Measurements from ENCODE around the gene SLC16A10. TPM values are rescaled to one million over a fixed set of nuclear protein-coding genes. Genes with fewer than 3 reads are reported as not detected.

The SLC16A10 gene
- total RNA-seq, 4 donors from 2014 or later, result 1.5 to 8.9 (median 4.2) TPM

DNA sequence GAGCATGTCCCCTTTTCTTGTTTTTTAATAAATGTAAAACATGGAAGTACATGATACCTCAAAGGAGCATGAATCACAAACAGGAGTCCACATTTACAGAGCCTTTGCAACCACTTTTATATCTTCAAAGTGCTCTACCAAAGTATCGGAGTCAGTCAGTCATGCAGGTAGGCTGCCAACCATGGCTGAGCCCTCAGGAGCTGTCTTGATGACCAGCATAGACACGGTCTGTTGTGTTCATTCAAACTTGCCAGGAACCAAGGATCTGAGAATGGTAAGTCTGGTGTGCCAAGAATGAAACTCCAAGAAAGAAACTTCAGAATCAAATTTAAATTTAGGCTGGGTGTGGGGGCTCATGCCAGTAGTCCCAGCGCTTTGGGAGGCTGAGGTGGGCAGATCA is 111.5 kb downstream of the SLC16A10 start:
- Histone ChIP-seq H3K27me3 (no peaks in the 10 kb centered on the region), H3K27ac (no peak overlapping the region), H3K4me1 (peaks cover 0 to 10% (median 5%) of the 10 kb centered on the region in 4 donors), H3K9me3 (no peaks in the 10 kb centered on the region), H3K36me3 (no peaks in the 10 kb centered on the region), H3K4me3 (no peak overlapping the region)
- DNase-seq, result no peak
- intact Hi-C loops (cut with DNase I; ENCODE audit: low total_unique reads) (no loop called here), in situ Hi-C loops (cut with MboI; ENCODE audit: low pct_ligation_motif_present in 1 of 4, low pct_unique_long_range_greater_than_20kb in 1 of 4, low sequenced_read_pairs in 3 of 4) (no loop called here)
- TF ChIP-seq, protein P1, sequence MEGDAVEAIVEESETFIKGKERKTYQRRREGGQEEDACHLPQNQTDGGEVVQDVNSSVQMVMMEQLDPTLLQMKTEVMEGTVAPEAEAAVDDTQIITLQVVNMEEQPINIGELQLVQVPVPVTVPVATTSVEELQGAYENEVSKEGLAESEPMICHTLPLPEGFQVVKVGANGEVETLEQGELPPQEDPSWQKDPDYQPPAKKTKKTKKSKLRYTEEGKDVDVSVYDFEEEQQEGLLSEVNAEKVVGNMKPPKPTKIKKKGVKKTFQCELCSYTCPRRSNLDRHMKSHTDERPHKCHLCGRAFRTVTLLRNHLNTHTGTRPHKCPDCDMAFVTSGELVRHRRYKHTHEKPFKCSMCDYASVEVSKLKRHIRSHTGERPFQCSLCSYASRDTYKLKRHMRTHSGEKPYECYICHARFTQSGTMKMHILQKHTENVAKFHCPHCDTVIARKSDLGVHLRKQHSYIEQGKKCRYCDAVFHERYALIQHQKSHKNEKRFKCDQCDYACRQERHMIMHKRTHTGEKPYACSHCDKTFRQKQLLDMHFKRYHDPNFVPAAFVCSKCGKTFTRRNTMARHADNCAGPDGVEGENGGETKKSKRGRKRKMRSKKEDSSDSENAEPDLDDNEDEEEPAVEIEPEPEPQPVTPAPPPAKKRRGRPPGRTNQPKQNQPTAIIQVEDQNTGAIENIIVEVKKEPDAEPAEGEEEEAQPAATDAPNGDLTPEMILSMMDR (IDR thresholded peaks at IDR 0.05), result no peak
- TF ChIP-seq EP300 (IDR thresholded peaks at IDR 0.05; ENCODE audit: low read depth) (no peak), POLR2AphosphoS5 (IDR thresholded peaks at IDR 0.05) (no peak), POLR2A (IDR thresholded peaks at IDR 0.05) (no peak)
- 75 to 94% methylated on average over 1 to 3 of the region's 3 CpGs for WGBS, 2 donors (ENCODE audit: low coverage in 1 of 2)

DNA sequence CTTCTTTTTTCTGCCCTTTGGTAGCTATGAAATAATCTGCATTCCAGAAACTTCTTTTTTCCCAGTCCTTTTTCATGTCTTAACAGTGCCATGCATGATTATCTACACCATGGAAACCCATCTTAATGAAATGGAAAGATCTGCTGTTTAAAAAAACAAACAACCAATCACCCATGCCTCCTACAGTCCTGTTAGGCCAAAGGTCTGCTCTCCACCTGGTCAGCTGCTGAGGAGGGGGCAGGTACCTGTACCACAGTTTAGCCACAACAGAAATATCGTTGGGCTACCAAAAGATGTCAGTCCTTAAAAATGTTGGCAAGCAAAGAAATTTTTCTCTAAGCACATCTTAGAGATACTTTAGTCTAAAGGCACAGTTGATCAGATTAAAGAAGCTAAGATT is 112.6 kb downstream of the SLC16A10 start:
- WGBS, 2 donors (ENCODE audit: low coverage in 1 of 2), result 17 to 35% methylated on average over 1 of the region's 1 CpG
- intact Hi-C loops (cut with DNase I; ENCODE audit: low total_unique reads) (loop anchor here (10.0 kb wide), 1 partner anchor 185 kb away; no protein-coding TSS in a partner anchor), in situ Hi-C loops (cut with MboI; ENCODE audit: low pct_ligation_motif_present in 1 of 4, low pct_unique_long_range_greater_than_20kb in 1 of 4, low sequenced_read_pairs in 3 of 4) (loop anchor here (10.0 to 25.0 kb wide), 4 partner anchors 138 to 688 kb away; no protein-coding TSS in a partner anchor)
- Histone ChIP-seq H3K27me3 (no peaks in the 10 kb centered on the region), H3K9me3 (no peaks in the 10 kb centered on the region), H3K36me3 (no peaks in the 10 kb centered on the region), H3K27ac (peak overlapping the region; percentile 28 to 66 (median 44)), H3K4me1 (peaks cover 0 to 10% (median 5%) of the 10 kb centered on the region in 4 donors), H3K4me3 (no peak overlapping the region)
- TF ChIP-seq, protein P1 (IDR thresholded peaks at IDR 0.05), result no peak
- TF ChIP-seq POLR2AphosphoS5 (IDR thresholded peaks at IDR 0.05) (no peak), POLR2A (IDR thresholded peaks at IDR 0.05) (no peak), EP300 (IDR thresholded peaks at IDR 0.05; ENCODE audit: low read depth) (no peak)
- DNase-seq, result no peak

DNA sequence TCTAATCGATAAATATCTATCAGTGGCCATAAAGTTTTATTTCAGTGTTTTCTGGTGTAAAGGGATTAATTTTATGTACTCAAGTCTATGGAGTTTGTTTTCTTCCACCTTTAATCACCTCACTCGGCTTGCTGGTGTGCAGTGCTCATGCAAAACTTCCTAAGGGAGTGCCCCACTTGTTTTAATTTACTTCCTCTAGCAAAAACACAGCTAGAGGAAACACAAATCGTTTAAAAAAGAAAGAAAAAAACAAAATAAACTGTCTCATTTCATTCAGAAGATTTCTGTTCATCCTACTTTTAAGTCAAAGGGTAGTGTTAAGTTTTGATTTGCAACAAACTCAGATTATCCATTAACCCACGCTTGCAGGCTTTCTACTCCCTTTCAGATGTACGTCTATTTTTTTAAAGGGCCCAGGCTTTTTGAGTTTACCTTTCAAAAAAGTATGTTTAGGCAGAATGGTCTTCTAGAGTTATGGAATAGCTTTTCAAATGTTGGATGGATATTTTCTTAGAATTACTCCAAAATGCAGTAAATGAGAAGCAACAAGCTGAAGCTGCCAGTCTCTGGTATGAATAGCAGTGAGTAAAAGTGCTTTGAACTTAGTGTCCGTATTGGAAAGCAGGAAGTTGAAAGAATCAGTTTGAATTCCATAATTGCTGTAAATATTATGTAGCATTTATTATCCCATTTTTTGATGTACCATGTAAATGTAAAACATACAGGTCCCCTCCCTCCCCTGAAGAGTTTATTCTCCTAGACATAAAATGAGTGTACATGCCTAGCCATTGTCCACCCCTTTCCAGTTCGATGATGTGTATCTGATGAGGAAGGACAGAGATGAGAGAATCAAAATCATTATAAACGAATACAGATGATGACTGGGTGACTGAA is 113.3 kb downstream of the SLC16A10 start:
- H3K36me3 ChIP-seq, result no peaks in the 10 kb centered on the region
- intact Hi-C loops (cut with DNase I; ENCODE audit: low total_unique reads) (loop anchor here (10.0 kb wide), 1 partner anchor 186 kb away; no protein-coding TSS in a partner anchor), in situ Hi-C loops (cut with MboI; ENCODE audit: low pct_ligation_motif_present in 1 of 4, low pct_unique_long_range_greater_than_20kb in 1 of 4, low sequenced_read_pairs in 3 of 4) (loop anchor here (10.0 to 25.0 kb wide), 4 partner anchors 138 to 688 kb away; no protein-coding TSS in a partner anchor)
- 35 to 42% methylated on average over 8 of the region's 8 CpGs for WGBS, 2 donors (ENCODE audit: low coverage in 1 of 2)
- DNase-seq, result no peak
- no peak for TF ChIP-seq POLR2AphosphoS5 (IDR thresholded peaks at IDR 0.05)
- TF ChIP-seq EP300 (IDR thresholded peaks at IDR 0.05; ENCODE audit: low read depth), result no peak
- TF ChIP-seq, protein P1 (IDR thresholded peaks at IDR 0.05), result no peak
- TF ChIP-seq POLR2A (IDR thresholded peaks at IDR 0.05), result no peak
- H3K27ac ChIP-seq, result peak overlapping the region; percentile 38 to 66 (median 44)
- no peak overlapping the region for H3K4me3 ChIP-seq
- peaks cover 0 to 10% (median 5%) of the 10 kb centered on the region in 4 donors for H3K4me1 ChIP-seq
- H3K27me3 ChIP-seq, result no peaks in the 10 kb centered on the region
- H3K9me3 ChIP-seq, result no peaks in the 10 kb centered on the region

DNA sequence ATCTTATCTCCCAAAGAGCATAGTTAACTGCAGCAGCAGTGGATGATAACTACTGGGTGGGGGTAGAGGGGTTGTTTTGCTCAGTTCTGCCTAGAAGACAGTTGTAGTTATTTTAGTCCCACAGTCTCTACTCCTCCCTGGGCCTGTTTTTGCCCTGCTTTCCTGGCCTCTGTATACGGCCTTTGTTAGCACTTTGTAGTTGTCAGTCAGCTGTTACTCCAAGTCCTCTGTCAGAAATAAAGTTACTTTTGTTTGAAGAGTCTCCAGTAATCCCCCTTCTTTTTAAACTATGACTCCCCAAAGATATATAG is 113.9 kb downstream of the SLC16A10 start:
- WGBS, 2 donors (ENCODE audit: low coverage in 1 of 2), result 29 to 35% methylated on average over 1 of the region's 1 CpG
- no peaks in the 10 kb centered on the region for H3K9me3 ChIP-seq
- no peak overlapping the region for H3K4me3 ChIP-seq
- in situ Hi-C loops (cut with MboI; ENCODE audit: low pct_ligation_motif_present in 1 of 4, low pct_unique_long_range_greater_than_20kb in 1 of 4, low sequenced_read_pairs in 3 of 4) (loop anchor here (10.0 to 25.0 kb wide), 4 partner anchors 139 to 689 kb away; no protein-coding TSS in a partner anchor), intact Hi-C loops (cut with DNase I; ENCODE audit: low total_unique reads) (loop anchor here (10.0 kb wide), 1 partner anchor 186 kb away; no protein-coding TSS in a partner anchor)
- DNase-seq, result no peak
- peaks cover 0 to 10% (median 5%) of the 10 kb centered on the region in 4 donors for H3K4me1 ChIP-seq
- H3K36me3 ChIP-seq, result no peaks in the 10 kb centered on the region
- H3K27ac ChIP-seq, result peak overlapping the region in 2 of 4 donors; percentile 46 to 66
- H3K27me3 ChIP-seq, result no peaks in the 10 kb centered on the region
- no peak for TF ChIP-seq POLR2A (IDR thresholded peaks at IDR 0.05)
- TF ChIP-seq, protein P1 (IDR thresholded peaks at IDR 0.05), result no peak
- TF ChIP-seq EP300 (IDR thresholded peaks at IDR 0.05; ENCODE audit: low read depth), result no peak
- no peak for TF ChIP-seq POLR2AphosphoS5 (IDR thresholded peaks at IDR 0.05)
